ENCODE results near the gene INPP5D.
A peak's percentile ranks its signal among the peaks of the same experiment; 100 is the strongest.

Gene INPP5D

GRCh38 chr2:233105156-233105895 is 45.2 kb downstream of the INPP5D start:
- H3K27me3 ChIP-seq = no peaks in the 10 kb centered on the region
- no peak for TF ChIP-seq Cebpa-rat (IDR thresholded peaks at IDR 0.05)
- H4K20me1 ChIP-seq = peaks cover 77 to 97% (median 96%) of the 10 kb centered on the region in 11 experiments
- peaks cover 0 to 12% (median 7%) of the 10 kb centered on the region in 11 experiments; a peak in 7 of 22 replicates for H3K9me3 ChIP-seq (replicated peaks in 1 of 11)
- no peak overlapping the region for H3K9ac ChIP-seq
- H3K4me2 ChIP-seq = no peak overlapping the region
- peaks cover 26 to 53% (median 38%) of the 10 kb centered on the region in 10 experiments for H3K4me1 ChIP-seq
- no peak overlapping the region for H3K4me3 ChIP-seq
- peaks cover 40 to 92% (median 56%) of the 10 kb centered on the region in 11 experiments for H3K36me3 ChIP-seq
- no peak overlapping the region for H3K27ac ChIP-seq

GRCh38 chr2:233105930-233106329 is 45.8 kb downstream of the INPP5D start:
- peaks cover 36 to 90% (median 51%) of the 10 kb centered on the region in 11 experiments for H3K36me3 ChIP-seq
- TF ChIP-seq Cebpa-rat (IDR thresholded peaks at IDR 0.05) = no peak
- H3K9me3 ChIP-seq (replicated peaks in 1 of 11) = peaks cover 0 to 12% (median 7%) of the 10 kb centered on the region in 11 experiments; a peak in 7 of 22 replicates
- H3K27ac ChIP-seq = no peak overlapping the region
- H3K4me1 ChIP-seq = peaks cover 20 to 47% (median 32%) of the 10 kb centered on the region in 10 experiments
- H3K9ac ChIP-seq = no peak overlapping the region
- H4K20me1 ChIP-seq = peaks cover 77 to 97% (median 96%) of the 10 kb centered on the region in 11 experiments
- H3K4me3 ChIP-seq = no peak overlapping the region
- no peak overlapping the region for H3K4me2 ChIP-seq
- no peaks in the 10 kb centered on the region for H3K27me3 ChIP-seq

GRCh38 chr2:233107011-233107410 is 46.9 kb downstream of the INPP5D start:
- Histone ChIP-seq H3K4me2 (peak overlapping the region in 5 of 11 experiments; percentile 3 to 31 (median 18); a peak in 4 of 22 replicates), H3K27me3 (no peaks in the 10 kb centered on the region), H3K9ac (no peak overlapping the region), H4K20me1 (peaks cover 85 to 100% (median 100%) of the 10 kb centered on the region in 11 experiments), H3K4me1 (peaks cover 20 to 52% (median 34%) of the 10 kb centered on the region in 10 experiments), H3K4me3 (no peak overlapping the region), H3K36me3 (peaks cover 33 to 89% (median 47%) of the 10 kb centered on the region in 11 experiments), H3K27ac (peak overlapping the region in 2 of 11 experiments; percentile 2 to 29; a peak in 2 of 22 replicates), H3K9me3 (replicated peaks in 1 of 11) (peaks cover 0 to 12% (median 7%) of the 10 kb centered on the region in 11 experiments; a peak in 7 of 22 replicates)
- TF ChIP-seq Cebpa-rat (IDR thresholded peaks at IDR 0.05) = no peak

DNA sequence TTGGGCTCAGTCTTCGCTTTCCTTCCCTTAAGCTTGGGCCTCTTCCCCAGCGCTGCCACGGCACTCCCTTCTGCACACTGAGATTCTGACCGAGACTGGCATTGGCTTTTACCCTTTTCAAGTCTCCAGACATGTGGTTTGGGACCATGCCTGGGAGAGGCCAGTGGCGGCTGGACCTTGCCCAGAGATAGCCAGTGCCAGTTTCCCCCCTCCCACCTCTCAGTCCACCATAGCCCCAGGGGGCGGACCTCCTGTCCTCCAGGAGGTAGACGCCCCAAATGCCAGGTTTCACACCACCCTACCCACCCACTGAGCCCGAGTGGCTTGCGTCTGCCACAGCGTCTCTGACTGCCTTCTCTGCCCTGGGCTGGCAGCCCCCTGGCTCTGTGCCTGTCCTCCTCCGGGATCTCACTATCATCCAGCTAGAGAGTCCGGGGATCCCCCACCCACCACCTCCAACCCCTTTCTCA is 47.7 kb downstream of the INPP5D start:
- H3K9me3 ChIP-seq (replicated peaks in 1 of 11) = peaks cover 0 to 12% (median 7%) of the 10 kb centered on the region in 11 experiments; a peak in 7 of 22 replicates
- H3K9ac ChIP-seq = no peak overlapping the region
- H3K4me1 ChIP-seq = peaks cover 29 to 60% (median 42%) of the 10 kb centered on the region in 10 experiments
- H3K36me3 ChIP-seq = peaks cover 29 to 85% (median 43%) of the 10 kb centered on the region in 11 experiments
- H3K4me2 ChIP-seq = peak overlapping the region in 5 of 11 experiments; percentile 0 to 21 (median 12); a peak in 2 of 22 replicates
- peak overlapping the region in 2 of 11 experiments; percentile 2 to 29; a peak in 2 of 22 replicates for H3K27ac ChIP-seq
- H3K27me3 ChIP-seq = no peaks in the 10 kb centered on the region
- TF ChIP-seq Cebpa-rat (IDR thresholded peaks at IDR 0.05) = no peak
- H4K20me1 ChIP-seq = peaks cover 91 to 100% (median 100%) of the 10 kb centered on the region in 11 experiments
- H3K4me3 ChIP-seq = no peak overlapping the region

GRCh38 chr2:233108611-233109490 is 48.7 kb downstream of the INPP5D start:
- Histone ChIP-seq H4K20me1 (peaks cover 93 to 100% (median 100%) of the 10 kb centered on the region in 11 experiments), H3K27me3 (no peaks in the 10 kb centered on the region), H3K9me3 (replicated peaks in 1 of 11) (peaks cover 0 to 12% (median 7%) of the 10 kb centered on the region in 11 experiments; a peak in 7 of 22 replicates), H3K9ac (no peak overlapping the region), H3K4me2 (0 out of 22 replicates have a peak overlapping the region, but pooled peaks of 1 of the 11 experiments have one; percentile 7), H3K4me1 (peaks cover 38 to 70% (median 50%) of the 10 kb centered on the region in 10 experiments), H3K4me3 (no peak overlapping the region), H3K36me3 (peaks cover 22 to 77% (median 35%) of the 10 kb centered on the region in 11 experiments), H3K27ac (no peak overlapping the region)
- TF ChIP-seq Cebpa-rat (IDR thresholded peaks at IDR 0.05) = no peak

- TF ChIP-seq Cebpa-rat (IDR thresholded peaks at IDR 0.05) = no peak
- peaks cover 97 to 100% (median 100%) of the 10 kb centered on the region in 11 experiments for H4K20me1 ChIP-seq
These were observed 51.3 kb downstream of the INPP5D start for GRCh38 chr2:233111427-233111826.

DNA sequence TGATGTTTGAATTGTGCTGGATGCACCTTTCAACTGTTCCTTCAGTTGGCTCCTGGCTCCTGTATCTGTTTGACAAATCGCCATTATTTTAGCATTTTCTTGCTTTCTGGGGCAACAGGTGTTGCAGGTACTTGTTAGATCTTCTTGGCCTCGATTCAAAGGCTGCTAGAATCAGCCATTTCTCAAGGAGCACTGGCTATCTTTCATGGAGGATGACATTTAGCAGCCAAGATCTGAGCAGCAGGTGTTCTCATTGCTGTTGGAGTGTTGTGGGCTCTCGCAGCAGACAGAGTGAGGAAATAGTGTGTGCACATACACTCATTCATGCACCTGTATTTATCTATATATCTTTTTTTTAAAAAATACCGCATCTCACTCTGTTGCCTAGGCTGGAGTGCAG is 52.2 kb downstream of the INPP5D start:
- TF ChIP-seq Cebpa-rat (IDR thresholded peaks at IDR 0.05) = no peak
- Histone ChIP-seq H3K27me3 (no peaks in the 10 kb centered on the region), H3K36me3 (peaks cover 15 to 75% (median 32%) of the 10 kb centered on the region in 11 experiments; a peak in 20 of 22 replicates), H3K4me1 (peaks cover 55 to 83% (median 69%) of the 10 kb centered on the region in 10 experiments), H3K4me2 (peak overlapping the region; percentile 19 to 79 (median 52); a peak in 19 of 22 replicates), H3K9ac (no peak overlapping the region), H3K9me3 (replicated peaks in 1 of 11) (no peaks in the 10 kb centered on the region), H3K27ac (no peak overlapping the region), H4K20me1 (peaks cover 97 to 100% (median 100%) of the 10 kb centered on the region in 11 experiments), H3K4me3 (no peak overlapping the region)

More at GRCh38 chr2:233111427-233111826, 51.3 kb downstream of the INPP5D start:
- Histone ChIP-seq H3K27me3 (no peaks in the 10 kb centered on the region), H3K36me3 (peaks cover 7 to 75% (median 24%) of the 10 kb centered on the region in 11 experiments; a peak in 20 of 22 replicates), H3K9ac (no peak overlapping the region), H3K9me3 (replicated peaks in 1 of 11) (no peaks in the 10 kb centered on the region), H3K4me1 (peaks cover 54 to 83% (median 68%) of the 10 kb centered on the region in 10 experiments), H3K27ac (no peak overlapping the region), H3K4me3 (no peak overlapping the region), H3K4me2 (no peak overlapping the region)

- H3K4me3 ChIP-seq = no peak overlapping the region
- peaks cover 97 to 100% (median 100%) of the 10 kb centered on the region in 11 experiments for H4K20me1 ChIP-seq
- peaks cover 54 to 83% (median 66%) of the 10 kb centered on the region in 10 experiments for H3K4me1 ChIP-seq
- no peak overlapping the region; a peak in 1 of 22 replicates for H3K27ac ChIP-seq
- peak overlapping the region in 3 of 11 experiments; percentile 3 to 25 (median 21); a peak in 1 of 22 replicates for H3K9ac ChIP-seq
- H3K27me3 ChIP-seq = no peaks in the 10 kb centered on the region
- H3K4me2 ChIP-seq = peak overlapping the region; percentile 19 to 79 (median 52); a peak in 21 of 22 replicates
- no peaks in the 10 kb centered on the region for H3K9me3 ChIP-seq (replicated peaks in 1 of 11)
- no peak for TF ChIP-seq Cebpa-rat (IDR thresholded peaks at IDR 0.05)
- H3K36me3 ChIP-seq = peaks cover 21 to 75% (median 38%) of the 10 kb centered on the region in 11 experiments; a peak in 21 of 22 replicates
These were observed 52.8 kb downstream of the INPP5D start for GRCh38 chr2:233112776-233113452.

All from BLaER1 treated with 17β-estradiol and CSF1 and Interleukin-3, amounts not matched to agents 10 nM and 100 nM (cell line).